Left kidney (tissue), 2 donors: ENCODE measurements around the gene POLE4. TPM values are rescaled to one million over a fixed set of nuclear protein-coding genes. Genes with fewer than 3 reads are reported as not detected.

Experiments
- DNase-seq: peaks from one replicate; pipeline ENCODE4 v3.0.0-alpha.2; 2013
- polyA plus RNA-seq: library from polyadenylated mRNA; unstranded; fragments of 120-200 nt; gene quantifications from one replicate; pipeline ENCODE4 v1.2.1, GENCODE V29; 2013; ENCODE audit not compliant: insufficient read length

POLE4 gene
- polyA plus RNA-seq, 1 donor: 44.1 TPM

DNA sequence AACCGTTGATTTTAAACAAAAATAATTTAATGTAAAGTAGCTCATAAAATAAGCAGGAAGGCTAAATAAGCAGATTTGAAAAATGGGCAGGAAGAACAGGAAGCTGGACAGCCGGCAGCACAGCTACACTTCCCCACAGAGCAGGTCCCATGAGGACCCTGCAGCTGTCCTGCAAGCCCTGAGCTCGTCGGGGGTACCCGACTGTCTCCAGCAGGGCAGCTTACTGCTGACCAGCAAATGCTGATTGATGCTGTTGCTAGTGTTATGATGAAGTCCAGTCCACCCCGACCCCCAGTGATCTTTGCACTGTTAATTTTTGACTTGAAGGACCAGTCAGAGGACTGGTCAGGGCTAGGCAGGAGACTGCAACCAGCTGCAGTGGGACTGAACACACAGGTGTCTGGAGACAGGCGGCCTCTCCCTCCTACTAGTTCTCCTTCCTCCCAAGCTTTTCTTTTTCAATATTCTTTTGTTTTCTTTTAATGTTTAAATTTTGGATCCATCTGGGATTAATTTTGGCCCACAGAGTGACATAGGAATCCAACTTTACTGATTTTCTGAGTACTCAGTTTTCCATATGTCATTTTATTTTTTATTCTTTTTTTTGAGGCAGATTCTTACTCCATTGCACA is 27.7 kb downstream of the POLE4 start:
- no peak for DNase-seq

DNA sequence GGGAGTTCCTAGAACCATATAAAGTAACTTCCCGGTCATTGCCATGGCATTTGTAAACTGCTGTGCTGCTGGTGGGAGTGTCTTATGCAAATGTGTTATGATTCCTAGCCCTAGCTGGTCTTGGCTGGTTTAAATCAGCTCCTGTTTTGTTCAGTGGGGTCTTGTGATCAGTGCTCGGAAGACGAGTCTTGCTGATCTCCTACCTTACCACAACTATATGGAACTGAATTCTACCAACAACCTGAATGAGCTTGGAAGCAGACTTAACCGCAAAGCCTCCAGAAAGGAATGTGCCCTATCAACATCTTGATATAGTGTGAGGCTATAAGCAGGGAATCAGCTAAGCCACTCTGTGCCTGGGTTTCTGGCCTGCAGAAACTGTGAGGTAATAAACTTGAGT is 33.5 kb downstream of the POLE4 start:
- peak; percentile 49 for DNase-seq

DNA sequence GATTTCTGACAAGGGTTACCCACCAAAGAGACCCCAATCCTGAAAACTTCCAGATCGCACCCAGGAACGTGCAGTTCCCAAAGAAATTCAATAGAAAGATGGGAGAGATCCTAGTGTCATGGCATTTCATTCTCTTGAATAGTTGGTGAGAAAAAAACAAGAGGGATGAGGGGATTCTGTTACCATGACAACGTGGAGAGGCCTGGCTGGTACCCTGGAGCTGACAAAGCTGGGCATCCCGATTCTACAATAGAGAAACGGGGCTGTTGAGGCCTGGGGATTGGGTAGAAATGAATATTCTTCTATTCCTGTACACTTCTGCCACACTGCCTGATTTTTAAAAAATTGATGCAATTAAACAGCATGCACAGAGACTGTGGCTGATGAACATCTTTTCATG is 41.0 kb downstream of the POLE4 start:
- no peak for DNase-seq

DNA sequence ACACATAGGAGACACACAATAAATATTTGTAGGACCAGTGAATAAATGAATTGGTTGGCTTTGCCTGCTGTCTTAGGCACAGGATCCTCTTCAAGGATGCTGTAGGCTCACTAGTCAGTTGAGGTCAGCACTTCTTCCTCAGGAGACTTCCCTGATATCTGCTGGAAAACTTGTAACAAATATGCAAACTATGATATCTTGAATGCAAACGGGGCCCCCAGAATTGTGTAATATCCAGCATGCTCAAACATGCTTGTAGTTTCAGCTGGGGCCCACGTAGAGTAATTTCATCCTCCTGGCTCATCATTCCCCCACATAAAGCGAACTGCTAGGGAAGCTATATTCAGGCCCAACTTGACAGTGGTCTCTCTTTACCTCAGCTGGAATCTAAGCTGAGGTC is 43.6 kb downstream of the POLE4 start:
- DNase-seq: no peak

DNA sequence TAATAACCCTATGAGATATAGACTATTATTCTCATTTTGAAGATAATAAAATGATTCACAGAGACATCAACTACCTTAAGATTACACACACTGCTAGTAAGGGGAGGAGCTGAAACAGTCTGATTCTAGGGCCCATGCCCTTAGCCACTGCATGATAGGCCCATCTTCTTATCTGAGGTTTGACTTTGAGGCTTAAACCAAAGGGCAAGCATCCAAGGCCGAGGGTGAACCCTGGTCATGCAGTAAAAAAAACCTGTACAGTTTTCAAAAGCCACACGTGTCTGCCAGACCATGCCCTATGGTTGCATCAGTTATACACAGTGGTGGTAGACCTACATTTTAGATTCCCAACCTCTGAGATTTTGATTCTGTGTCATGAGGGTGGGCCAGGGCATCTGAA is 44.8 kb downstream of the POLE4 start:
- no peak for DNase-seq

DNA sequence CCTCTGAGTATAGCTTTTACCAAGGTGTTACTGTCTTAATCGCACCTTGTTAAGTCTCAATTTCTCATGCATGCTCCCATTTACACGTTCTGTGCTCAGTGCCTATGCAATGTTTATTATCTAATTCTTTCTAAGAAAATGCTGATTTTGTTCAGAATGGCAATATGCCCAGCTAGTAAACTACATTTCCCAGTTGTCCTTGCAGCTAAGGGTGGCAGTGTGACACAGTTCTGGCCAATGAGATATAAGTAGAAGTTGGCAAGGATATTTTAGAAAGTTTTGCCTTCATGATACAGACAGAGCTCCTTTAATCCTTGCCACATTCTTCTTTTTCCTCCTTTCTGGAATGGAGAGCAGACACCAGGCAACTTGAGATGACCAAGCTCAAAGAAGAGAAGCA is 45.3 kb downstream of the POLE4 start:
- no peak for DNase-seq

DNA sequence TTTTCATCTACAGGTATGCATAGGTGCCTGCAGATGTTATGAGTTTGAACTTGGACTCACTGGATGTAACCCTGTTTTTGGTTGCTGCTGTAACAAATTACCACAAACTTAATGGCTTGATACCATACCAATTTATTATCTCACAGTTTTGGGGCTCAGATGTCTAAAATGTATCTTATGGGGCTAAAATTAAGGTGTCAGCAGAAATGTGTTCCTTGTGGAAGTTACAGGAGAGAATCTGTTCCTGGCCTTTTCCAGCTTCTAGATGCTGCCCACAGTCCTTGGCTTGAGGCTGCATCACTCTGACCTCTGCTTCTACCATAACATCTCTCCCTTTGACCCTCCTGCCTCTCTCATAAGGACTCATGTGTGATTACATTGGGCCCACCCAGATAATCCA is 47.6 kb downstream of the POLE4 start:
- DNase-seq: no peak

DNA sequence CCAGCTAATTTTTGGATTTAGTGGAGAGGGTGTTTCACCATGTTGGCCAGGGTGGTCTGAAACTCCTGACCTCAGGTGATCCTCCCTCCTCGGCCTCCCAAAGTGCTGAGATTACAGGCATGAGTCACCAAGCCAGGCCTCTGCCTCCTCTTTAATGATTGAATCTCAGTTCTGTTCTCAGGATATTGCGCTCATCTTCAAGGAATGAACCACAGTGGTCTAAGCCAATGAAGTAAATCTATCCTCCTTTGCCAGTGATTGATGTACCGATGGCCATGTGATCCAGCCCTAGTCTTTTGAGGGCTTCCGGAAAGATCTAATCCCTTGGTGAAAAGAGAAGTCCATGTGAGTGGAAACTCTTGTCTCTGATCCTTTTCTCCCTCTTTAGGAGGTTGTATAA is 48.6 kb downstream of the POLE4 start:
- DNase-seq: no peak

DNA sequence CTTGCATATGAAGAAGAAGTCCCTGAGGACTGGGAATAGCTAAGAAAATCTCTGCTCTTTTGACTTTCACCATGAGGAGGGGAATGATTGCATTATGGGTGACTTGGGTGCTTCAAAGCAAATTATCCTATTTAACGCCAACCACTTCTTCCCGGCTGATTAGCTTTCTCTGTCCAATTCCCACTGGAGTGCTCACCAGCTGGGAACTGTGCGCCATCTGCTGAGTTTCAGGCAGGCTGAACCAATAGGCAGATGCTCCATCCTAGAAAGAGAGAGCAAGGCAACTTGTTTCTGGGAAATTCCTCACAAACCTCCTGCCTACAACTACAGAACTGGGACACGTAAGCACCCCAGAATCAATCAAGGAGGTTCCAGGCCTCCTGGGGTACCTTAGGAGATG is 49.4 kb downstream of the POLE4 start:
- DNase-seq: no peak

DNA sequence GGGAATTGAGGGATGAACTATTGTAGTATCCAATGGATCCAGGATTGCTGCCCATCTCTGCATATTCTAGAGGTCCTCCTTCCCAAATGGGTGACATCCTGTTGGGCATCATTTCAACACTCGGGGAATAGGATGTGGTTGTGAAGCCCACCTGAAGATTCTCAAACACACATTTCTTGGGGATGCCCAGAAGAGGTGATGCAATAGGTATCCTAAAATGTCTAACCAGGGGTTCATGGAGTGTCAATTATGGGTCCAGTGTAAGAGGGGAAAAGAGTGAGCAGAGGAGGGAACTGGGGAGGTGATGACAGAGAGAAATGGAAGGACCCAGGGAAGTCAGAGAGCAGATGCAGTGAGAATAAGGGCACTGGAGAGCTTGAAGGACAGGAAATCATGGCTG is 52.1 kb downstream of the POLE4 start:
- no peak for DNase-seq

DNA sequence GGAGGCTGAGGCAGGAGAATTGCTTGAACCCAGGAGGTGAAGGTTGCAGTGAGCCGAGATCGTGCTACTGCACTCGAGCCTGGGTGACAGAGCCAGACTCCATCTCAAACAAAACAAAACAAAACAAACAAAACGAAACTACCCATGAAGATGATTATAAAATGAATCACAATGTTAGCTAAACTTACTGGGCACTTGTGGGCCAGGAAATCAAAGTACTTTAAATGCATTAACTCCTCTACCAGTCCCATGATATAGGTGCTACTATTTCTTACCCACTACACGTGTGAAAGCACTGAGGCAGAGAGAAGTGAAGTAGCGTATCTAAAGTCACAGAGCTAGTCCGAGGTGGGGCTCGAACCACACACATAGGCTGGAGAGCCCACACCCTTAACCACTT is 53.6 kb downstream of the POLE4 start:
- no peak for DNase-seq

DNA sequence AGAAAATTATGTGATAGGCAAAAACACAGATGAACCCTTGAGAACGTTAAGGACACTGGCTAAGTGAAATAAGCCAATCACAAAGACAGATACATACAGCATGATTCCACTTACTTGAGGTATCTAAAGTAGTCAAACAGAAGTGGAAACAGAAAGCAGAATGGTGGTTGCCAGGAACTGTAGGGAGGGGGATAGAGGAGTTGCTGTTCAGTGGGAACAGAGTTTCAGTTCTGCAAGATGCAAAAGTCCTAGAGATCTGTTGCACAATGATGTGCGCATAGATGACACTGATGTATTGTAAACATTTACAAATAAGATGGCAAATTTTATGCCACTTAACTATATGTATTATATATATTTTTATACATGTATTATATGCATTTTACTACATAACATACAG is 59.7 kb downstream of the POLE4 start:
- no peak for DNase-seq

Other genes with a start within 250 kb of the POLE4 start
- gene HK2, start 124.5 kb upstream of the POLE4 start, polyA plus RNA-seq: 12.1 TPM
- 2.9 TPM for gene TACR1, start 240.9 kb downstream of the POLE4 start, polyA plus RNA-seq